HG03432 (cell line): ENCODE measurements around the gene BACE1-AS.
"Not testable (repeated sequence)": the region's sequence is repeated elsewhere in the genome, so short reads cannot be mapped to it uniquely, and the experiment has no call there.

ENCODE experiments used
- ATAC-seq: cut with Tn5 transposase; IDR thresholded peaks from one replicate; pipeline ENCODE4 v1.9.1; 2021; ENCODE audit warnings: mild to moderate bottlenecking, moderate library complexity; ENCODE audit not compliant: unreplicated experiment

BACE1-AS gene

GRCh38 chr11:117290809-117291396 lies at the start of gene BACE1-AS:
TSS of gene BACE1-AS (plus strand) at chr11:117291346.
- ATAC-seq = no peak

- no peak for ATAC-seq
Observed at GRCh38 chr11:117248341-117248740, 42.8 kb upstream of the BACE1-AS start.

- ATAC-seq = no peak
Observed at GRCh38 chr11:117249571-117249970, 41.6 kb upstream of the BACE1-AS start.

- ATAC-seq = no peak
Observed at GRCh38 chr11:117251506-117251905, 39.6 kb upstream of the BACE1-AS start.

- no peak for ATAC-seq
Observed at GRCh38 chr11:117255966-117256365, 35.2 kb upstream of the BACE1-AS start.

- no peak for ATAC-seq
Observed at GRCh38 chr11:117256573-117256972, 34.6 kb upstream of the BACE1-AS start.

- ATAC-seq = no peak
Observed at GRCh38 chr11:117258576-117258975, 32.6 kb upstream of the BACE1-AS start.

GRCh38 chr11:117259417-117259816 lies 31.7 kb upstream of the BACE1-AS start:
- no peak for ATAC-seq

- not testable (repeated sequence) for ATAC-seq
Observed at GRCh38 chr11:117264624-117265323, 26.4 kb upstream of the BACE1-AS start.

GRCh38 chr11:117265745-117266144 lies 25.4 kb upstream of the BACE1-AS start:
- ATAC-seq = no peak

- no peak for ATAC-seq
Observed at GRCh38 chr11:117269856-117270255, 21.3 kb upstream of the BACE1-AS start.

- ATAC-seq = no peak
Observed at GRCh38 chr11:117271208-117271607, 19.9 kb upstream of the BACE1-AS start.

GRCh38 chr11:117272175-117272574 lies 19.0 kb upstream of the BACE1-AS start:
- not testable (repeated sequence) for ATAC-seq

- no peak for ATAC-seq
Observed at GRCh38 chr11:117273550-117274289, 17.4 kb upstream of the BACE1-AS start.

- ATAC-seq = no peak
Observed at GRCh38 chr11:117278347-117278746, 12.8 kb upstream of the BACE1-AS start.

- ATAC-seq = no peak
Observed at GRCh38 chr11:117279711-117280376, 11.3 kb upstream of the BACE1-AS start.

GRCh38 chr11:117281159-117281558 lies 10.0 kb upstream of the BACE1-AS start:
- ATAC-seq = no peak

- ATAC-seq = no peak
Observed at GRCh38 chr11:117281869-117282268, 9.3 kb upstream of the BACE1-AS start.

- ATAC-seq = no peak
Observed at GRCh38 chr11:117282956-117283355, 8.2 kb upstream of the BACE1-AS start.

- ATAC-seq = no peak
Observed at GRCh38 chr11:117284053-117284452, 7.1 kb upstream of the BACE1-AS start.

- no peak for ATAC-seq
Observed at GRCh38 chr11:117286588-117286987, 4.6 kb upstream of the BACE1-AS start.
